ENCODE data around the gene NT5DC1.

DNA sequence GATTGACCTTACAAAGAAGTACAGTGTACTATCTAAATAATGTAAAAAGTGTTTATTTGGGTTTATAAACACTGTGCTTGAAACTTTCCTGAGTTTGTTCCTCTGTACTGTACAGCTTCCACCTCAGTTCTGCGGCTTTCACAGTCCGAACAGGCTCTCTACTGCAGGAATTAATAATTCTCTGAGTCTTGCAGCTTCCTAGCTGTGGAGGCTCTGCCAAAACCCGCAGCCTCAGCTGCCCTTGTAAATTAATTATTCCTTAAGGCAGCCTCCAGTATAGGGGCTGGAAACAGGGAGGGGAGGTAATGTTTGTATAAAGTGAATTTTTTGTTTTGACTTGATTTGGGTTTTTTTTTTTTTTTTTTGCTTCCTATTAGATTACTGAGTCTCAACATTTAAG, 134.0 kb downstream of the NT5DC1 start:
- TF ChIP-seq CTCF (IDR thresholded peaks at IDR 0.05) = no peak
- no peak for TF ChIP-seq POLR2A (IDR thresholded peaks at IDR 0.05)
